NCI-H2081 (cell line): ENCODE results near the gene MKLN1.

Experiments used
- DNase-seq, 2 experiments: peaks; one replicate each; lab custom pipeline; 2025; lab: John Stamatoyannopoulos, UW

MKLN1 gene

GRCh38 chr7:131546126-131546525, 218.4 kb downstream of the MKLN1 start:
- DNase-seq = no peak
